ENCODE data around the gene MSL1. TPM values are rescaled to one million over a fixed set of nuclear protein-coding genes. Genes with fewer than 3 reads are reported as not detected.

MSL1 gene
- total and polyA plus RNA-seq, 9 of the 15 experiments (the other 6 are each of a cell fraction or from before 2014, with no cell fraction given): 13.8 to 120 (median 61.9) TPM

- TF ChIP-seq SMAD4 (CRISPR knock-in tag; conservative IDR thresholded peaks at IDR 0.05) (peak; percentile 61), MBD2 (IDR thresholded peaks at IDR 0.05; ENCODE audit: borderline replicate concordance, low read depth) (no peak), TOE1 (IDR thresholded peaks at IDR 0.05; ENCODE audit: borderline replicate concordance) (peak; percentile 77; the same call in 1 of the 2 replicates), TOE1 (CRISPR knock-in tag; IDR thresholded peaks at IDR 0.05; ENCODE audit: borderline replicate concordance, low read depth) (no peak), E2F3 (CRISPR knock-in tag; IDR thresholded peaks at IDR 0.05) (peak; percentile 66; the same call in 1 of the 2 replicates), KLF10 (CRISPR knock-in tag; IDR thresholded peaks at IDR 0.05) (no peak), HCFC1 (IDR thresholded peaks at IDR 0.05; ENCODE audit: low read depth, low read length) (no peak), ZNF384 (IDR thresholded peaks at IDR 0.05; ENCODE audit: low read depth, low read length) (0 out of 2 replicates have a peak, but pooled peaks have one; percentile 43), ZSCAN32 (CRISPR knock-in tag; IDR thresholded peaks at IDR 0.05) (no peak), ZNF311 (CRISPR knock-in tag; IDR thresholded peaks at IDR 0.05) (no peak), HMG20A (CRISPR knock-in tag; conservative IDR thresholded peaks at IDR 0.05) (no peak), KLF6 (CRISPR knock-in tag; IDR thresholded peaks at IDR 0.05; ENCODE audit: borderline replicate concordance) (peak; percentile 67; the same call in 1 of the 2 replicates), CC2D1A (IDR thresholded peaks at IDR 0.05) (peak; percentile 43; the same call in 1 of the 2 replicates), DEAF1 (CRISPR knock-in tag; IDR thresholded peaks at IDR 0.05) (peak; percentile 55; the same call in 1 of the 2 replicates), HMGN3 (IDR thresholded peaks at IDR 0.05; ENCODE audit: borderline replicate concordance, extremely low read depth, insufficient read length, low read depth, low read length) (no peak), FOXK1 (CRISPR knock-in tag; IDR thresholded peaks at IDR 0.05; ENCODE audit: borderline replicate concordance) (no peak)
- TF ChIP-seq, protein P1, sequence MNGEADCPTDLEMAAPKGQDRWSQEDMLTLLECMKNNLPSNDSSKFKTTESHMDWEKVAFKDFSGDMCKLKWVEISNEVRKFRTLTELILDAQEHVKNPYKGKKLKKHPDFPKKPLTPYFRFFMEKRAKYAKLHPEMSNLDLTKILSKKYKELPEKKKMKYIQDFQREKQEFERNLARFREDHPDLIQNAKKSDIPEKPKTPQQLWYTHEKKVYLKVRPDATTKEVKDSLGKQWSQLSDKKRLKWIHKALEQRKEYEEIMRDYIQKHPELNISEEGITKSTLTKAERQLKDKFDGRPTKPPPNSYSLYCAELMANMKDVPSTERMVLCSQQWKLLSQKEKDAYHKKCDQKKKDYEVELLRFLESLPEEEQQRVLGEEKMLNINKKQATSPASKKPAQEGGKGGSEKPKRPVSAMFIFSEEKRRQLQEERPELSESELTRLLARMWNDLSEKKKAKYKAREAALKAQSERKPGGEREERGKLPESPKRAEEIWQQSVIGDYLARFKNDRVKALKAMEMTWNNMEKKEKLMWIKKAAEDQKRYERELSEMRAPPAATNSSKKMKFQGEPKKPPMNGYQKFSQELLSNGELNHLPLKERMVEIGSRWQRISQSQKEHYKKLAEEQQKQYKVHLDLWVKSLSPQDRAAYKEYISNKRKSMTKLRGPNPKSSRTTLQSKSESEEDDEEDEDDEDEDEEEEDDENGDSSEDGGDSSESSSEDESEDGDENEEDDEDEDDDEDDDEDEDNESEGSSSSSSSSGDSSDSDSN (IDR thresholded peaks at IDR 0.05; ENCODE audit: borderline replicate concordance in 1 of 2, low read depth in 2 of 2, low read length in 2 of 2): no peak
- TF ChIP-seq, protein P2, sequence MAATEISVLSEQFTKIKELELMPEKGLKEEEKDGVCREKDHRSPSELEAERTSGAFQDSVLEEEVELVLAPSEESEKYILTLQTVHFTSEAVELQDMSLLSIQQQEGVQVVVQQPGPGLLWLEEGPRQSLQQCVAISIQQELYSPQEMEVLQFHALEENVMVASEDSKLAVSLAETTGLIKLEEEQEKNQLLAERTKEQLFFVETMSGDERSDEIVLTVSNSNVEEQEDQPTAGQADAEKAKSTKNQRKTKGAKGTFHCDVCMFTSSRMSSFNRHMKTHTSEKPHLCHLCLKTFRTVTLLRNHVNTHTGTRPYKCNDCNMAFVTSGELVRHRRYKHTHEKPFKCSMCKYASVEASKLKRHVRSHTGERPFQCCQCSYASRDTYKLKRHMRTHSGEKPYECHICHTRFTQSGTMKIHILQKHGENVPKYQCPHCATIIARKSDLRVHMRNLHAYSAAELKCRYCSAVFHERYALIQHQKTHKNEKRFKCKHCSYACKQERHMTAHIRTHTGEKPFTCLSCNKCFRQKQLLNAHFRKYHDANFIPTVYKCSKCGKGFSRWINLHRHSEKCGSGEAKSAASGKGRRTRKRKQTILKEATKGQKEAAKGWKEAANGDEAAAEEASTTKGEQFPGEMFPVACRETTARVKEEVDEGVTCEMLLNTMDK (IDR thresholded peaks at IDR 0.05; ENCODE audit: borderline replicate concordance, insufficient read depth, low read depth, low read length, poor library complexity, severe bottlenecking): peak; percentile 51
- TF ChIP-seq, protein P3, sequence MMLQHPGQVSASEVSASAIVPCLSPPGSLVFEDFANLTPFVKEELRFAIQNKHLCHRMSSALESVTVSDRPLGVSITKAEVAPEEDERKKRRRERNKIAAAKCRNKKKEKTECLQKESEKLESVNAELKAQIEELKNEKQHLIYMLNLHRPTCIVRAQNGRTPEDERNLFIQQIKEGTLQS (IDR thresholded peaks at IDR 0.05): 0 out of 2 replicates have a peak, but pooled peaks have one; percentile 11
- TF ChIP-seq, protein P3 (CRISPR knock-in tag; conservative IDR thresholded peaks at IDR 0.05): no peak
Observed at GRCh38 chr17:40113110-40113906, 8.5 kb upstream of the MSL1 start (continued).
